Astrocyte of the spinal cord (primary cell): Measurements from ENCODE around the gene LRRC75A.
A peak's percentile ranks its signal among the peaks of the same experiment; 100 is the strongest.

Experiments
- DNase-seq: peaks from one replicate; pipeline ENCODE4 v3.0.0; 2011; ENCODE audit warnings: low read depth, low spot score
- H3K4me3 ChIP-seq: 2 replicates; pipeline ENCODE4 v1.5.1; 2011; ENCODE audit warnings: low read depth, mild to moderate bottlenecking, low read length, moderate library complexity
- CTCF ChIP-seq: IDR thresholded peaks from 2 replicates; pipeline ENCODE4 v1.5.1; 2012; ENCODE audit warnings: low read depth, mild to moderate bottlenecking, low read length, inconsistent platforms
- in situ Hi-C: cut with HindIII; loops from 2 replicates; pipeline ENCODE4 v1.10.0; 2017; ENCODE audit warnings: low sequenced_read_pairs

The LRRC75A gene

GRCh38 chr17:16482253-16482652 lies 9.7 kb downstream of the LRRC75A start:
- TF ChIP-seq CTCF, result no peak
- in situ Hi-C loops, result no loop called here
- H3K4me3 ChIP-seq, result no peak overlapping the region
- no peak for DNase-seq

- TF ChIP-seq CTCF, result no peak
- in situ Hi-C loops, result no loop called here
- DNase-seq, result no peak
- H3K4me3 ChIP-seq, result no peak overlapping the region
Measured at GRCh38 chr17:16480995-16481394, 11.0 kb downstream of the LRRC75A start.

- no peak overlapping the region for H3K4me3 ChIP-seq
- no peak for DNase-seq
- in situ Hi-C loops, result no loop called here
- no peak for TF ChIP-seq CTCF
Measured at GRCh38 chr17:16479264-16479663, 12.7 kb downstream of the LRRC75A start.

- DNase-seq, result no peak
- no peak for TF ChIP-seq CTCF
- no peak overlapping the region for H3K4me3 ChIP-seq
- in situ Hi-C loops, result no loop called here
Measured at GRCh38 chr17:16478649-16479048, 13.3 kb downstream of the LRRC75A start.

GRCh38 chr17:16477666-16478065 lies 14.3 kb downstream of the LRRC75A start:
- no peak overlapping the region for H3K4me3 ChIP-seq
- in situ Hi-C loops, result no loop called here
- no peak for DNase-seq
- TF ChIP-seq CTCF, result no peak

GRCh38 chr17:16477255-16477654 lies 14.7 kb downstream of the LRRC75A start:
- no peak for TF ChIP-seq CTCF
- DNase-seq, result peak; percentile 84
- in situ Hi-C loops, result no loop called here
- H3K4me3 ChIP-seq, result no peak overlapping the region

- in situ Hi-C loops, result no loop called here
- no peak overlapping the region for H3K4me3 ChIP-seq
- TF ChIP-seq CTCF, result no peak
- DNase-seq, result no peak
Measured at GRCh38 chr17:16475179-16475704, 16.8 kb downstream of the LRRC75A start.
